ENCODE results near the gene CCNL2. TPM values are rescaled to one million over a fixed set of nuclear protein-coding genes. Genes with fewer than 3 reads are reported as not detected.
"Not testable (repeated sequence)": the region's sequence is repeated elsewhere in the genome, so short reads cannot be mapped to it uniquely, and the experiment has no call there.

Gene CCNL2
- total and polyA plus RNA-seq, 8 donors, result 33.4 to 739 (median 277) TPM

DNA sequence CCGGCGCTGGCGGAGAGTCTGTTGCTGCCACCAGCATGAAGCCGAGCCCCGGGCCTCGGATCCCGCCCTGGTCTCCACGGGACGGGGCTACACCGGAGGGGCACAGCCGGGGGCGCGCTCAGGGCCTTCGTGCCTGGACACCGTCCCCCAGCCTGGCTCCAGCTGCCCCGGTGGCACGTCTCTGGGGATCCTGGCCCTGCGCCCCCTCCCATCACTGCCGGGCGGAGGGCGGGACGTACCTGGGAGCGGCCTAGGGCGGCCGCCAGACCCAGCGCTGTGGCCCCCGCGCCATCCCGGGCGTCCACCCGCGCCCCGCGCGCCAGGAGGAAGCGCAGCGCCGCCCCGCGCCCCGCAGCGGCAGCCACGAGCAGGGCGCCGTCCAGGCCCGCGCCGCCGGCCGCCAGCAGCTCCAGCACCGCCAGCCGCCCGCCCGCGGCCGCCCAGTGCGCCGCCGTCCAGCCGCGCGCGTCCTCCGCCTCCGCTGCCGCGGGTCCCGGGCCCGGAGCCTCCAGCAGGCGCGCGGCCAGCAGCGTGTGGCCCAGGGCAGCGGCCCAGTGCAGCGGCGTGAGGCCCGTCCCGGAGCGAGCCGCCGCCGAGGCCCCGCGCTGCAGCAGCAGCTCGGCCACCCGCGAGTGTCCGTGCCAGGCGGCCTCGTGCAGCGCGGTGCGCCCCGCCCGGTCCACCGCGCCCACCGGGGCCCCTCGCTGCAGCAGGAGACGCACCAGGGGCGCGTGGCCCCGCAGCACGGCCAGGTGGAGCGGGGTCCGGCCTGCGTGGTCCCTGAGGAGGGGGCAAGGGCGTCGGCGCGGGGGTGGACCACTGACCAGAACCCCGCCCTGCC lies 20.9 kb upstream of the CCNL2 start:
- no peaks in the 10 kb centered on the region for H3K9me3 ChIP-seq
- peaks cover 0 to 13% (median 0%) of the 10 kb centered on the region in 3 donors for H3K27me3 ChIP-seq
- peak overlapping the region; percentile 42 to 51 (median 50) for H3K4me3 ChIP-seq
- no peaks in the 10 kb centered on the region for H3K36me3 ChIP-seq
- TF ChIP-seq EP300 (IDR thresholded peaks at IDR 0.05), result no peak
- no peak for TF ChIP-seq POLR2A (IDR thresholded peaks at IDR 0.05)
- TF ChIP-seq POLR2AphosphoS5 (IDR thresholded peaks at IDR 0.05), result no peak
- TF ChIP-seq, protein P1, sequence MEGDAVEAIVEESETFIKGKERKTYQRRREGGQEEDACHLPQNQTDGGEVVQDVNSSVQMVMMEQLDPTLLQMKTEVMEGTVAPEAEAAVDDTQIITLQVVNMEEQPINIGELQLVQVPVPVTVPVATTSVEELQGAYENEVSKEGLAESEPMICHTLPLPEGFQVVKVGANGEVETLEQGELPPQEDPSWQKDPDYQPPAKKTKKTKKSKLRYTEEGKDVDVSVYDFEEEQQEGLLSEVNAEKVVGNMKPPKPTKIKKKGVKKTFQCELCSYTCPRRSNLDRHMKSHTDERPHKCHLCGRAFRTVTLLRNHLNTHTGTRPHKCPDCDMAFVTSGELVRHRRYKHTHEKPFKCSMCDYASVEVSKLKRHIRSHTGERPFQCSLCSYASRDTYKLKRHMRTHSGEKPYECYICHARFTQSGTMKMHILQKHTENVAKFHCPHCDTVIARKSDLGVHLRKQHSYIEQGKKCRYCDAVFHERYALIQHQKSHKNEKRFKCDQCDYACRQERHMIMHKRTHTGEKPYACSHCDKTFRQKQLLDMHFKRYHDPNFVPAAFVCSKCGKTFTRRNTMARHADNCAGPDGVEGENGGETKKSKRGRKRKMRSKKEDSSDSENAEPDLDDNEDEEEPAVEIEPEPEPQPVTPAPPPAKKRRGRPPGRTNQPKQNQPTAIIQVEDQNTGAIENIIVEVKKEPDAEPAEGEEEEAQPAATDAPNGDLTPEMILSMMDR (IDR thresholded peaks at IDR 0.05), result peak in 1 of 7 experiments; percentile 13
- intact Hi-C loops (cut with DNase I; ENCODE audit: low total_unique reads), result no loop called here
- H3K4me1 ChIP-seq, result peaks cover 15 to 46% (median 33%) of the 10 kb centered on the region in 4 donors
- 5 to 18% (median 7%) methylated on average over 31 to 112 of the region's 112 CpGs for WGBS, 5 donors
- H3K27ac ChIP-seq, result peak overlapping the region; percentile 30 to 87 (median 75)
- DNase-seq, result peak in 1 of 2 donors; percentile 74

DNA sequence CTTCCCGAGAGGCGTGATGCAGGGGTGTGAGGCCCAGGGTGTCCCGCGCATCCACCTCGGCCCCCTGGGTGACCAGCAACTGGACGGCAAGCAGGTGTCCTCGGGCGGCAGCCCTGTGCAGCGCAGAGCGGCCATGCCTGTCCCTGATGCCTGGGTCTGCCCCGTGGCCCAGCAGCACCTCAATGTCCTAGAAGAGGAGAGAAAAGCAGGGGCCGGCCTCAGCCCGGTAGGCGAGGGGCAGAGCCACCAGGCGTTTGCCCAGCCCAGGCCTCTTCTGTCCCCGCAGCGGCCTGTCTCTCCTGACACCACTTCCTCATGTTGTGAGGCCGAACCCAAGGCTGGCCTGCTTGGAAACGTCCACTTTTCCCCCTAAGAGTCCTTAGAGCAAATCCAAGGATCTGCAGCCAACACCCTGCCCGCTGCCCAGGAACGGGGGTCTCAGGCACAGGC lies 20.3 kb upstream of the CCNL2 start:
- 60 to 79% (median 71%) methylated on average over 3 to 21 of the region's 21 CpGs for WGBS, 5 donors
- Histone ChIP-seq H3K9me3 (no peaks in the 10 kb centered on the region), H3K4me1 (peaks cover 15 to 46% (median 33%) of the 10 kb centered on the region in 4 donors), H3K36me3 (no peaks in the 10 kb centered on the region), H3K4me3 (peak overlapping the region; percentile 42 to 51 (median 50)), H3K27ac (peak overlapping the region; percentile 30 to 87 (median 75)), H3K27me3 (peaks cover 0 to 13% (median 0%) of the 10 kb centered on the region in 3 donors)
- intact Hi-C loops (cut with DNase I; ENCODE audit: low total_unique reads), result no loop called here
- DNase-seq, result no peak
- TF ChIP-seq EP300 (IDR thresholded peaks at IDR 0.05) (no peak), POLR2A (IDR thresholded peaks at IDR 0.05) (no peak), POLR2AphosphoS5 (IDR thresholded peaks at IDR 0.05) (no peak)
- TF ChIP-seq, protein P1 (IDR thresholded peaks at IDR 0.05), result no peak

DNA sequence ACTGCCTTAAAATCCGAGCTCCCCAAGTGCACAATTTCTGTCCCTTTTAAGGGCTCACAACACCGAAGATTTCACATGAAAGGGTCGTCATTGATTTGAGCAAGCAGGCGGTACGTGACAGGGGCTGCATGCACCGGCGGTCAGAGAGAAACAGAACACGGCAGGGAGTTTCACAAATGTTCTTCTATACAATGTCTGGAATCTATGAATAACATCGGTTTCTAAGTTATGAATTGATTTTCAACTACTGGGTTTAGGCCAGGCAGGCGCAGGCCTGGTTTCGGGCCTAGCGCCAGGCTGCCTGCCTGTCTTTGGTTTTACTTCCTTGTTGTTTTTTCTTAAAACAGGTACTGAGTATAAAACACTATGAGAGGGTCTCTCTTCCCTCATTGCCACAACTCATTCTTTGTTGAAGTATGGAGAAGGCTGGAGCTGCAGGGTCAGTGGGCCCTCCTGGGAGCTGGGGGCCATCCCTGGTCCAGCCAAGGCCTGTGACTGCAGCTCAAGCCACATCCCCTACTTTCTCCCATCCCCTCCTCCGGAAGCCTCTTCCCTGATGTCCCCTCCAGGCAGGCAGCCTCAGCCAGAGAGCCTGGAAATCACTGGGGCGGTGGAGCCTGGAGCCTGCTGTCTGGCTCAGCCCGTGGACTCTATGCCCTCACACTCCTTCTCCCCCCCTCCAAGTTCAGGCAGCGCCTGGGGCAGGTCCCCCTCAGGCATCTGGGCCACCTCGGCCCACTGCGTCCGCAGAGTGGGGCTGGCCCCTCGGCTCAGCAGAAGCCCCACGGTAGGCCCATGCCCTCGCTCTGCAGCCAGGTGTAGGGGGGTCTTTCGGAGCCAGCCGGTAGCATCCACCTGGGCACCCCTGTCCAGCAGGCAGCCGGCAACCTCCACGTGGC lies 19.6 kb upstream of the CCNL2 start:
- 73 to 84% (median 78%) methylated on average over 16 to 26 of the region's 26 CpGs for WGBS, 5 donors
- peak overlapping the region; percentile 24 to 87 (median 48) for H3K27ac ChIP-seq
- no peaks in the 10 kb centered on the region for H3K36me3 ChIP-seq
- H3K27me3 ChIP-seq, result peaks cover 0 to 13% (median 0%) of the 10 kb centered on the region in 3 donors
- H3K4me3 ChIP-seq, result peak overlapping the region in 1 of 4 donors; percentile 42
- DNase-seq, result no peak
- TF ChIP-seq POLR2AphosphoS5 (IDR thresholded peaks at IDR 0.05) (no peak), POLR2A (IDR thresholded peaks at IDR 0.05) (no peak), EP300 (IDR thresholded peaks at IDR 0.05) (no peak)
- TF ChIP-seq, protein P1 (IDR thresholded peaks at IDR 0.05), result no peak
- no peaks in the 10 kb centered on the region for H3K9me3 ChIP-seq
- intact Hi-C loops (cut with DNase I; ENCODE audit: low total_unique reads), result no loop called here
- peaks cover 15 to 46% (median 33%) of the 10 kb centered on the region in 4 donors for H3K4me1 ChIP-seq

DNA sequence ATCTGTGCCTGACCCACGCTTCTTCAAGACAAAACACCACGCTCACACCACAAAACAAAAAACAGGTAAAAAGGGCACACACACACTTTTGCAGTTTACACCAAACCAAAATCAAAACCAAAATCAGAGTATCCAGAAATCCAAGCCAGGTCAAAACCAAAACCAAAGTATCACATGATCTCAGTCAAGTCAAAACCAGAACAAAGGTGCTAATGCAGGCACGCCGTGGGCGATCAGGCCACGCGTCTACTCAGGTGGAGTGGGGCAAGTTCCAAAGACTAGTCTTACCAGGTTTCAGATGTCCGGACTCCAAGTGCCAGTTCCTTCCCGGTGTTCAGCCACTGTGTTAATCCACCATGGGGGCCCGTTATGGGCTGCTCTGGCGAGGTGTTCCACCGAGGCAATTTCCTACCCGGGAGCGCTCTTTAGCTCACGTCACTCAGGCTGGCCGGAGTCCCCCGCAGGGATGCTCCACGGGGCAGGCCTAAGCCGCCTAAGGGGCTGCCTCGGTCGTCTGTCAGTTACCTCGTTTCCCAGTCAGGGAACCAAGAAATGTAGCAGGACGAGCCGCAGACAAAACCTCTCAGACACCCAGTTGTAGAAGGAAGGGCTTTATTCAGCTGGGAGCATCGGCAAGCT lies 18.8 kb upstream of the CCNL2 start:
- H3K9me3 ChIP-seq; H3K4me3 ChIP-seq; H3K36me3 ChIP-seq; intact Hi-C loops (cut with DNase I; ENCODE audit: low total_unique reads); DNase-seq: not testable (repeated sequence)
- H3K27ac ChIP-seq, result peak overlapping the region in 2 of 5 donors; percentile 80 to 87
- H3K4me1 ChIP-seq, result peaks cover 15 to 43% (median 33%) of the 10 kb centered on the region in 4 donors
- H3K27me3 ChIP-seq, result peaks cover 0 to 13% (median 0%) of the 10 kb centered on the region in 3 donors
- 82 to 90% (median 88%) methylated on average over 24 to 25 of the region's 25 CpGs for WGBS, 5 donors

DNA sequence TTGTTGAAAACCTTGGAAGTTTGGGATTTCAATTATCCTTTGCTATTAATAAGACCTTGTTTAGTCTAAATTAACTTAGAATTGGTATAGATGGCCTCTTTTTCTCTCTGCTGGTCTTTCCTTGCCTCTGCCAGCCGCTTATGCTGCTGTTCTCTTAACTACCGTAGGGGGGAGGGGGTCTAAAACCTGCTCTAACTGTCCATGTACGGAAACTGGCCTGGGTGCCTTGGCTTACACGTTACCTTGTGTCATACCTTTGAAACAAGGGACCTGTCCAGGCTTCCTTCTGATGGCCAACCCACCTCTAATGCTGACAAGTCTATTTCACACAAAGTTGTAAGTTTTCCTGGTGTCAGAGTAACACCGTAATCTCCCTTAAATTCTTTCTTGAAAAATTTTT lies 18.3 kb upstream of the CCNL2 start:
- H3K4me3 ChIP-seq; DNase-seq; H3K9me3 ChIP-seq; H3K36me3 ChIP-seq; intact Hi-C loops (cut with DNase I; ENCODE audit: low total_unique reads); H3K27ac ChIP-seq: not testable (repeated sequence)
- H3K27me3 ChIP-seq, result peaks cover 0 to 13% (median 0%) of the 10 kb centered on the region in 3 donors
- 70 to 83% (median 77%) methylated on average over 5 of the region's 5 CpGs for WGBS, 5 donors
- H3K4me1 ChIP-seq, result peaks cover 15 to 38% (median 32%) of the 10 kb centered on the region in 4 donors
